ENCODE measurements around the gene BRF1. TPM values are rescaled to one million over a fixed set of nuclear protein-coding genes. Genes with fewer than 3 reads are reported as not detected.

Gene BRF1
- total and polyA plus RNA-seq, 8 donors: 13.6 to 50.2 (median 20.4) TPM

GRCh38 chr14:105248368-105249181 is 52.2 kb downstream of the BRF1 start, which contains the start of gene BTBD6:
Gene BTBD6 (plus strand): TSS chr14:105248533. CDS start chr14:105248712, 179 bp downstream.
- peak within 1 kb of the TSS; percentile 45 to 76 (median 57) for H3K27ac ChIP-seq
- WGBS, 2 donors: 59 to 61% methylated on average over 99 to 130 of the region's 130 CpGs
- DNase-seq (peak; percentile 52 to 86 (median 74)), ATAC-seq (peak; percentile 85 to 95 (median 92)), FAIRE-seq (no peak)
- intact Hi-C loops (cut with DNase I): no loop called here
- H3K9me3 ChIP-seq: no peaks in the 10 kb centered on the region
- H3K36me3 ChIP-seq: peaks cover 0 to 15% (median 4%) of the 10 kb centered on the region in 3 donors
- H3K4me3 ChIP-seq: peak within 1 kb of the TSS; percentile 2 to 41 (median 26)
- H3K27me3 ChIP-seq: no peaks in the 10 kb centered on the region
- TF ChIP-seq CTCF (IDR thresholded peaks at IDR 0.05): no peak
- no peaks in the 10 kb centered on the region for H3K4me1 ChIP-seq

GRCh38 chr14:105247715-105248367 is 53.0 kb downstream of the BRF1 start:
- FAIRE-seq (no peak), DNase-seq (peak in 1 of 6 donors; percentile 74), ATAC-seq (peak in 2 of 4 donors; percentile 25 to 38)
- intact Hi-C loops (cut with DNase I): no loop called here
- Histone ChIP-seq H3K4me3 (peak overlapping the region; percentile 2 to 41 (median 26)), H3K27ac (peak overlapping the region; percentile 26 to 58 (median 46)), H3K4me1 (no peaks in the 10 kb centered on the region), H3K9me3 (no peaks in the 10 kb centered on the region), H3K27me3 (no peaks in the 10 kb centered on the region), H3K36me3 (peaks cover 0 to 15% (median 4%) of the 10 kb centered on the region in 3 donors)
- WGBS, 2 donors: 72 to 73% methylated on average over 42 of the region's 42 CpGs
- no peak for TF ChIP-seq CTCF (IDR thresholded peaks at IDR 0.05)

- Histone ChIP-seq H3K36me3 (peaks cover 0 to 14% (median 0%) of the 10 kb centered on the region in 3 donors), H3K4me1 (no peaks in the 10 kb centered on the region), H3K27ac (no peak overlapping the region), H3K27me3 (no peaks in the 10 kb centered on the region), H3K9me3 (no peaks in the 10 kb centered on the region), H3K4me3 (no peak overlapping the region)
- WGBS, 2 donors: 92 to 95% methylated on average over 16 of the region's 16 CpGs
- TF ChIP-seq CTCF (IDR thresholded peaks at IDR 0.05): no peak
- FAIRE-seq (no peak), DNase-seq (no peak), ATAC-seq (no peak)
- intact Hi-C loops (cut with DNase I): no loop called here
These were observed 53.8 kb downstream of the BRF1 start for GRCh38 chr14:105247026-105247425.

- Histone ChIP-seq H3K4me1 (no peaks in the 10 kb centered on the region), H3K4me3 (no peak overlapping the region), H3K27me3 (no peaks in the 10 kb centered on the region), H3K9me3 (no peaks in the 10 kb centered on the region), H3K27ac (no peak overlapping the region), H3K36me3 (no peaks in the 10 kb centered on the region)
- TF ChIP-seq CTCF (IDR thresholded peaks at IDR 0.05): no peak
- FAIRE-seq (no peak), DNase-seq (no peak), ATAC-seq (no peak)
- WGBS, 2 donors: 77 to 98% methylated on average over 10 of the region's 10 CpGs
- intact Hi-C loops (cut with DNase I): no loop called here
These were observed 56.5 kb downstream of the BRF1 start for GRCh38 chr14:105244334-105244733.

Data from pancreas (tissue), 10 donors.